DMS114 treated with DMSO at 0.1 percent for 48 hours (cell line): Measurements from ENCODE around the gene PLCXD3.

Source experiments
- DNase-seq: peaks from one replicate; lab custom pipeline; 2025; ENCODE audit not compliant: unreplicated experiment; lab: John Stamatoyannopoulos, UW

PLCXD3 gene, protein sequence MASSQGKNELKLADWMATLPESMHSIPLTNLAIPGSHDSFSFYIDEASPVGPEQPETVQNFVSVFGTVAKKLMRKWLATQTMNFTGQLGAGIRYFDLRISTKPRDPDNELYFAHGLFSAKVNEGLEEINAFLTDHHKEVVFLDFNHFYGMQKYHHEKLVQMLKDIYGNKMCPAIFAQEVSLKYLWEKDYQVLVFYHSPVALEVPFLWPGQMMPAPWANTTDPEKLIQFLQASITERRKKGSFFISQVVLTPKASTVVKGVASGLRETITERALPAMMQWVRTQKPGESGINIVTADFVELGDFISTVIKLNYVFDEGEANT

GRCh38 chr5:41510176-41510831 is at the start of gene PLCXD3:
Gene PLCXD3, minus strand, starts transcription at chr5:41510601. Its CDS starts 75 bp downstream, at chr5:41510526.
- DNase-seq: peak; percentile 1

DNA sequence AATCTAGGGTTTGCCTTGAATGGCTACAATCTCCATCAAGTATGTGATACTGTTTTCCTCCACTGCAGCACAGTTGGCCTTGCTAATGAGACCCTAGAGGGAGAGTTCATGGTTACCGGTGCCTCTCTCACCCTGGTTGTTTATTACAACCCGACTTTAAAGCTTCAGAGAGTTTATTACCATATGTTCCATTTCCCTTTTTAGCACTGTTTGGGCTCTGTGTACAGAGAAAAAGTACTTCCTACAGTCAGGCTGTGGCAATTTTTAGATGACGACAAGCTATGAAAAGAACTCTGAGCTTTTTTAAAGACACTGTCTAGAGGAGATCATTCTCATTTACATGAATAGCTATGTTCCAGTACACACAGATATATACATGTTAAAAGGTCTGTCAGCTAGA is 48.8 kb upstream of the PLCXD3 start:
- no peak for DNase-seq

GRCh38 chr5:41558295-41558694 is 47.9 kb upstream of the PLCXD3 start:
- DNase-seq: no peak

DNA sequence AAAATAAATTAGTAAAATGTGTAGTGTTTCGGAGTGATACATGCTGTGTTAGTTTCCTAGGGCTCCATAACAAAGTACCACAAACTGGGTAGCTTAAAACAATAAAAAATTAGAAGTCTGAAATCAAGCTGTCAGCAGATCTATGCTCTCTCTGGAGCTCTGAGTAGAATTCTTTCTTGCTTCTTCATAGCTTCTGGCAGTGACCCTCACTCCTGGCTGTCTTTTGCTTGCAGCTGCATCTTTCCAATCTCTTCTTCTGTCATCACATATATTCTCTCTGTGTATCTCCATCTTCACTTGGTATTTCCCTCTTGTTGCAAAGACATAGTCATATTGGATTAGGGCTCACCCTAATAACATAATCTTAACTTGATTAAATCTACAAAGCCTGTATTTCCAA is 37.6 kb upstream of the PLCXD3 start:
- no peak for DNase-seq

GRCh38 chr5:41542183-41542582 is 31.8 kb upstream of the PLCXD3 start:
- DNase-seq: no peak

DNA sequence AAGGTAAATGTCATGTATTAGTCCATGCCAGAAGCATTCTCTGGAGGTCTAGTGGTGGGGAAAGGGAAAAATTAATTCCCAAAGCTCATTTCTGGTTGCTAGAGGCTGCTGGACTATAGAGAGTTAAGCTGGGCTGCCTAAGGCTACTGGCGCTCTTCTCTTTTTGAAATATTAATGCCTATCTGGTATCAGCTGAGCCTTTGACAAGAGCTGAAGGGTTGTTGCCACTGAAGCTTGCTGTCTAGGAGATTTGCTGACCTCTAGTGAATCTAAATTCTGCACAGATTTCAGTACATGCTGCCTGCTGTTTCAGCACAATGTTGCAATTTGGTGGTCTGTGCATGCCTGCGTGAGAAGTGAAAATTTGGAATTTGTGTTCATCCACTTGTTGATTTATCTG is 29.1 kb upstream of the PLCXD3 start:
- no peak for DNase-seq

DNA sequence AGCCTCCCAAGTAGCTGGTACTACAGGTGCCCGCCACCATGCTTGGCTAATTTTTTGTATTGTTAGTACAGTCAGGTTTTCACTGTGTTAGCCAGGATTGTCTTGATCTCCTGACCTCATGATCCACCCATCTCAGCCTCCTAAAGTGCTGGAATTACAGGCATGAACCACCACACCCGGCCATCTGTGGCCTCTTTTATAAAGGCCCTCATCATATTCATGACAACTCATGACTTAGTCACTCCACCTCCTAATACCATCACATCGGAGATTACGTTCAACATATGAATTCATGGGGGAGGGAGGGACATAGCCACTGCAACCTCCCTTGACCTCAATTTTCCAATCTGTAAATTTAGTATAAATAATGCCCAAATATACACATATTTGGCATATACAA is 27.2 kb upstream of the PLCXD3 start:
- DNase-seq: no peak

GRCh38 chr5:41532485-41532884 is 22.1 kb upstream of the PLCXD3 start:
- no peak for DNase-seq

DNA sequence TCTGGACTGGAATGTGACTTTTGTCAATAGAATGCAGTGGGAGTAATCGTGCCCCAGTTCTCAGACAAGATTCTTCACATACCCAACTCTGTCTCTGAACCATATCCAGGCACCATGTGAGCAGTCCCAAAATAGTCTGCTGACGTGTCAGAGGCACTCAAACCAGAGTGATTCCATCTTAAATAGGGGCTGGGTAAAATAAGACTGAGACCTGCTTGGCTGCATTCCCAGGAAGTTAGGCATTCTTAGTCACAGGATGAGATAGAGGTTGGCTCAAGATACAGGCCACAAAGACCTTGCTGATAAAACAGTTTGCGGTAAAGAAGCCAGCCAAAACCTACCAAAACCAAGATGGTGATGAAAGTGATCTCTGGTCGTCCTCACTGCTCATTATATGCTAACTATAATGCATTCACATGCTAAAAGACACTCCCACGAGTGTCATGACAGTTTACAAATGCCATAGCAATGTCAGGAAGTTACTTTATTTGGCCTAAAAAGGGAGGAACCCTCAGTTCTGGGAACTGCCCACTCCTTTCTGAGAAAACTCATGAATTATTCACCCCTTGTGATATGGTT is 16.9 kb upstream of the PLCXD3 start:
- DNase-seq: no peak

GRCh38 chr5:41526699-41527098 is 16.3 kb upstream of the PLCXD3 start:
- no peak for DNase-seq

GRCh38 chr5:41524174-41524573 is 13.8 kb upstream of the PLCXD3 start:
- no peak for DNase-seq

DNA sequence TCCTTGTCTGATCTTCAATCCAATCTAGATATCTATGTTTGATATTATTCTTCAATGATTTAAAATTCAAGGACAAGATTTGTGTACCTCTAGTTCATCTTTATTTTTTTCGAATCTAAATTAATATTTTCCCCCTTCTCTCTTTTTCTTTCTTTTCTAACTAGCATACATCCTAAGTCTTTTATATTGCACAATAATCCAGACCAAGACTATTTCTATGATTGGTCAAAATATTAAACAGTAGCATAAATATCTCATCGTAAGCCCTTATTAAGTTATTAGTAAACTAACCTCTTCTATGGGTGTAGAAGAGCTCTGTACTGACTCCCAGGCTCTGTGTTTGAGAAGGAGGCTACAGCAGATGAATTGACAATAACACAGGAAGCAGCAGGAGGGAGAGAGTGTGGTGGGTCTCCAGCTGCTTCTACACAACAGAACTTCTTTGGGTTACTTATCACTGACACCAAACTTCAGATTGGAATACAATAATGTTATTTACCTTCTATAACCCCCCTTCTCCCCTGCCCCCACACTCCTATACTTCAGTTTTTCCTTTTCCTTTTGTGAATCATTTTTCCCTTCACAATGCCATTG is 11.9 kb upstream of the PLCXD3 start:
- no peak for DNase-seq

GRCh38 chr5:41519801-41520200 is 9.4 kb upstream of the PLCXD3 start:
- DNase-seq: no peak

- no peak for DNase-seq
These were observed 7.5 kb upstream of the PLCXD3 start for GRCh38 chr5:41517909-41518308.

DNA sequence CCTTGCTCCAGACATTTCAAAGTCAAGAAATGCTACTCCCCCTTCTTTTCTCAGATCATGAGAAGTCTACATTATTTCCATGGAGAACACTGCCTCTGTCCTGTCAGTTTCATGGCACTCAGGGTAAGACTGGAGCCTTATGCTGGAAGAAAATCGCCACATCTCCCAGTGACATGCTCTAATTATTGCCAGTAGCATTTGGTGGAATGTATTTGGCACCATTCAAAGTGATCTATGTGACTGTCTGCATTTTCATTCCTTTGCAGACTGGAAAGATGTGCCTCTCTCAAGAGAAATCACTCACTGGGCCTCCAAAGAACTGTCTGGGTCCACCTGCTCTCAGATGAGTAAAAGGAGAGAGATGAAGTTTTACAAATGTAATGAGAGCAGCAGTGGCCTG is 840 bp upstream of the PLCXD3 start:
- DNase-seq: no peak

GRCh38 chr5:41509399-41510175 is 814 bp downstream of the PLCXD3 start:
- no peak for DNase-seq

- DNase-seq: no peak
These were observed 1.6 kb downstream of the PLCXD3 start for GRCh38 chr5:41508696-41509398.

- DNase-seq: no peak
These were observed 2.2 kb downstream of the PLCXD3 start for GRCh38 chr5:41508186-41508585.

- no peak for DNase-seq
These were observed 2.9 kb downstream of the PLCXD3 start for GRCh38 chr5:41507501-41507900.

- no peak for DNase-seq
These were observed 6.5 kb downstream of the PLCXD3 start for GRCh38 chr5:41503860-41504259.

GRCh38 chr5:41503310-41503709 is 7.1 kb downstream of the PLCXD3 start:
- no peak for DNase-seq
